Thyroid gland (tissue), 4 donors: Measurements from ENCODE around the gene PFAS.

Experiments
- CTCF ChIP-seq, 6 experiments: fragments of 200-600 bp in 3 of 6; fragments of 450-650 bp in 3 of 6; sonication (generic) in 3 of 6; IDR thresholded peaks; one replicate each; pipeline ENCODE4 v1.5.1; 2016 to 2019; ENCODE audit warnings: antibody characterized with exemption in 6 of 6, mild to moderate bottlenecking in 2 of 6, inconsistent platforms in 1 of 6, moderate library complexity in 1 of 6
- POLR2A ChIP-seq, 2 donors: fragments of 450-650 bp; IDR thresholded peaks; one replicate each; pipeline ENCODE4 v1.6.1; 2017; ENCODE audit warnings: antibody characterized with exemption in 2 of 2, mild to moderate bottlenecking in 2 of 2, moderate library complexity in 1 of 2

- TF ChIP-seq CTCF (IDR thresholded peaks at IDR 0.05) (no peak), POLR2A (IDR thresholded peaks at IDR 0.05) (no peak)
These were observed 23.9 kb upstream of the PFAS start for GRCh38 chr17:8224891-8225812.
